ENCODE results near the gene RBM8A.

RBM8A gene

GRCh38 chr1:145871994-145872924, 55.0 kb downstream of the RBM8A start:
- DNase-seq: peak; percentile 74 to 77

Measured in AML-193 (cell line).